ENCODE data around the gene OR10G4. TPM values are rescaled to one million over a fixed set of nuclear protein-coding genes. Genes with fewer than 3 reads are reported as not detected.

OR10G4 gene
- total RNA-seq = not detected in 2 replicates

GRCh38 chr11:124012697-124013096, at the start of gene OR10G4:
TSS of gene OR10G4 (plus strand) at chr11:124012997. CDS start at chr11:124015575, 2,578 bp downstream.

DNA sequence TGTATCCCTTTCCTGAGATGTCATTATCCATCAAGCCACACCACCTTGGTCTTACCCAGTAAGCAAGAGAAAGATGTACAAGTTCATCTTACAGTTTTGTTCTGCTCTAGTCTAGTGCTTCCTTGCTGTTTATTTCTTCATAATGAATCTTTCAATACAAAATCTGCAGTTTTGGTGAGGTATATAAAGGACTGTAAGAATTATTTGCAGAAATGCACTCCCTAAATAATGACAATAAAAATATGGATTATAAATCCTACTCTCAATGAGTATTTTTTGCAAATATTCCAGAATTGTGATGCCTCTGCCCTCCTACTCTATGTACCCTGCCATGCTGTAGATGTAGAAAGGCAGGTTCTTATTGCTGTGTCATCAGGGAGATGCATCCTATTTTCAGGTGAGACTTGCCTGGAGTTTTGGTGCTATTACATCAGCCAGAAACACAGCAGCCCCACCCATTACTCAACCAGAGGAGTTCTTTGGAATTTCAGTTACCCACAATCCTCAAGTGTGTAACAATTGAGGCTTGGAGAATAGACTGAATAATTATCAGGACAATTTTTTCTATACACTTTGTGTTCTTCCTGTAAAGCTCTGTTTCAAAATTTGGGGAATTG, 35.0 kb upstream of the OR10G4 start, which contains the start of gene OR10S1:
Gene OR10S1, minus strand, starts transcription at position 51 of the 617 bp plus-strand sequence. CDS start 117 bp downstream, outside the sequence.

DNA sequence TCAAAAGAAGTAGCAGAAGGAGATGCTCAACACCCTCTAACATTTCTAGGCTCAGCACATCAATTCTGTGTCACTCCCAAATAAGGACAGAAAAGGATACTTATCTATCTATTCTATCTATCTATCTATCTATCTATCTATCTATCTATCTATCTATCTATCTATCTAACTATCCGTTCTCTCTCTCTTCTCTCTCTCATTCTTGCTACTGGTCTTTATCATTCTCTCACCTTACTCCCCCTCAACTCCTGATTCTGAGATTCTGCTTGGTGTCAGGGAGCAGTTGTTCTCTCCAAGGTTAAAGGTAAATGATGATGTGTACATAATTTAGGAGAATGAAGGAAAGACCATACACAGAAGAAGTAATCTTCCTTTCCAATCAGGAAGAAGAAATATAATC, 17.7 kb upstream of the OR10G4 start, which contains the start of gene OR10G6:
Gene OR10G6, minus strand, starts transcription at position 43 of the 400 bp plus-strand sequence. Its CDS starts 0 bp downstream, at position 43.

GRCh38 chr11:124026498-124026897, 13.7 kb downstream of the OR10G4 start, which contains the start of gene OR10G8:
TSS of gene OR10G8 (plus strand) at chr11:124026798. CDS start at chr11:124029623, 2,825 bp downstream.

DNA sequence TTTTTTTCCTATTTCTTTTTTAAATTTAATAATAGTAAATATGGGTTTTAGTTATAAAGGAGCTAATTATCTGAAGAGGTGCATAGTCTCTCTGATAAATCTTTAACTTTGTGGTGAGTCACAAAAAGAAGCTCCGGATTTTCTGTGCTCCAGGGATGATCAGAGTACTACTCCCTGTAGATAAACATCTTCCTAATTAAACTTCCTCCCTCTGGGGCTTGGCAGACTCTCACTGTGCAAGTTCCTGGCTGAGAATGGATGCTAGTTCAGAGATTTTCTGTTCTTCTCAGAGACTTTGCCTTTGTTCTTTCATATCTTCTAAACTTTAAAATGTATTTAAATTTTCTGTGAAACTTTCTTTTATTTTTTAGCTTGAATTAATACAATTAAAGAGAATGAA, 28.5 kb downstream of the OR10G4 start, which contains the start of gene OR10G7:
Gene OR10G7, minus strand, starts transcription at position 72 of the 400 bp plus-strand sequence. CDS start 2,324 bp downstream, outside the sequence.

Other genes starting within 250 kb of the OR10G4 start
- not detected in 2 replicates for gene OR6M1, start 206.6 kb upstream of the OR10G4 start, total RNA-seq
- gene TMEM225, start 127.3 kb upstream of the OR10G4 start, total RNA-seq = not detected in 2 replicates
- not detected in 2 replicates for gene OR8D4, start 110.8 kb upstream of the OR10G4 start, total RNA-seq
- not detected in 2 replicates for gene OR4D5, start 73.4 kb upstream of the OR10G4 start, total RNA-seq
- gene OR6T1, start 69.2 kb upstream of the OR10G4 start, total RNA-seq = not detected in 2 replicates
- not detected in 2 replicates for gene OR10S1, start 35.2 kb upstream of the OR10G4 start, total RNA-seq
- gene OR10G6, start 17.8 kb upstream of the OR10G4 start, total RNA-seq = not detected in 2 replicates
- not detected in 2 replicates for gene OR10G9, start 10.0 kb downstream of the OR10G4 start, total RNA-seq
- gene OR10G8, start 13.8 kb downstream of the OR10G4 start, total RNA-seq = not detected in 2 replicates
- not detected in 2 replicates for gene OR10G7, start 28.3 kb downstream of the OR10G4 start, total RNA-seq
- 11.5 and 13.5 TPM in 2 replicates for gene VWA5A, start 102.5 kb downstream of the OR10G4 start, total RNA-seq
- gene OR10D3, start 170.3 kb downstream of the OR10G4 start, total RNA-seq = not detected in 2 replicates
- gene OR8G1, start 228.1 kb downstream of the OR10G4 start, total RNA-seq = not detected in 2 replicates
- not detected in 2 replicates for gene OR8G5, start 243.4 kb downstream of the OR10G4 start, total RNA-seq